Fibroblast of skin of back (primary cell): ENCODE results near the gene GDAP2.

ENCODE experiments used
- DNase-seq: peaks from one replicate; pipeline ENCODE4 v3.0.0-alpha.2; 2013

GDAP2 gene

DNA sequence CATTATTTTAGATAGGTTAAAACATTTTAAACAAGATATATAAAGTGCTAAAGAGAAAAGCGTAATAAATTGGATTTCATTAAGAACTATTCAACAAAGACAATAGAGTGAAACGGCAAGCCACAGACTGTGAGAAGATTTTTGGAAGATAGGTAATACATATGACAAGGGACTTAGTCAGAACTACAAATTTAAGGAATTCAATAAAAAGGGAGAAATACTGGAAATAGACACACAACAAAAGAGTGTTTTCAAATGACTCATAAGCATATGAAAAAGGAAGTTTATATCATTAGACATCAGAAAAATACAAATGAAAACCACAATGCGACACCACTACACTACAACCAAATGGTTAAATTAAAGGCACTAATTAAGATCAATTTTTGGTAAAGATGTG is 90.5 kb downstream of the GDAP2 start:
- peak; percentile 90 for DNase-seq

- DNase-seq = no peak
Measured at GRCh38 chr1:117836069-117836468, 93.4 kb downstream of the GDAP2 start.

DNA sequence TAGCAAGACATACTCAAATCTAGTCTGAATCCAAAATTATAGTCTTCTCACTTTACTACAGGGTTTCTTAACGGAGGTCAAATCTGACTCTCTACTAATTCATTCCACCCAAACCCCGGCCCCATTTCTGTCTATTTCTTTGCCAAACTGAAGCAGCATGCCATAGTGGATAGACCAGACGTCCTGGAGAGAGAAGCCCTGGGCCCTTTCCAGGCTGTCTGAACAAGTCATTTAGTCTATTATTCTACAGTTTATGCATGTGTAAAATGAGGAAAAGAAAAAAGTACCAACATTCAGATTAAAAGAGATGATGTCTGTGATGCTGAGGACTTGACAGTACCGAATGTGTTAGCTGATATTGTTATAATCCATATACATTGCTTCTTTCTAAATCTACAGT is 95.0 kb downstream of the GDAP2 start:
- no peak for DNase-seq

GRCh38 chr1:117832453-117832852 is 97.0 kb downstream of the GDAP2 start:
- DNase-seq = no peak

GRCh38 chr1:117830222-117830621 is 99.2 kb downstream of the GDAP2 start:
- no peak for DNase-seq

DNA sequence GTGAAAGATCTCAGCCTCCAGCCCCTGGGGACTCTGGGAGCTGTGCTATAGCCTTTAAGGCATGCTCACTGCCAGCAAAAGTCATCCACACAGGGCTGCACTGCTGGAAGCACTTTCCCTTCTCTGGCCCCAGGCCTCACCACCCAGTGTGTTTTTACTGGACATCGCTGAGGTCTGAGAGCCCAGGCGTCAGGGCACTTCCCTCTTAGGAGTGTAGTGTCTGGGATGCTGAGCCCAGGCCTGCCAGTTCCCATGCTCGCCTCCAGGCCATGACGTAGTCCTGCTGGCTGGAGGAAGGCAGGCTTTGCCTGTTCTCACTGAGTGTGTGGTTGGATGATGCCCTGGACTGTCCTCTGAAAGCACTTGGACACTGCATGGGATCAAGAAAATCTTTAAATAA is 101.2 kb downstream of the GDAP2 start:
- DNase-seq = peak; percentile 76

DNA sequence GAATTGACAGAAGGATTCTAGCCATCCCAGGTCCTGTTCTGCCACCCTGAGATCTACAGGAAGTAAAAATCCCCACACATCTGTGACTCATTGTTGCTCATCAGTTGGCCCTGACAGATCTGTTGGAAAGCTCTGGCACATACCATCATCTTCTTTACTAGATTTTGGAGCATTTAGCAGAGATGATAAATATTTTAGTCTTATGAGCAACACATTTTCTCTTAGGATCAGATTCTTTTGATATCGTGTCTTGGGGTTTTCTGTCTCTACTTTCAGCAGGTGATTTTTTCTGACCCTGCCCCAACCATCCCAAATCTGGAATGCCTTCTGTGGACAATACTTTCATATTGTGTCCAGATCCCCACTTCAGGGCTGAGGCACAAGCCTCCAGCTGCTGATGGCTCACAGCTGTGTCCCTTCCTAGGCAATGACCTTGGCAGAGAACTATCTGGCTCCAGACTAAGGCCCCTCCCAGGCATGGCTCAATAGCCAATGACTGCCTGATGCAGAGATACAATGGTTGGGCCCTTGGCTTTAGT is 102.8 kb downstream of the GDAP2 start:
- DNase-seq = peak; percentile 96

DNA sequence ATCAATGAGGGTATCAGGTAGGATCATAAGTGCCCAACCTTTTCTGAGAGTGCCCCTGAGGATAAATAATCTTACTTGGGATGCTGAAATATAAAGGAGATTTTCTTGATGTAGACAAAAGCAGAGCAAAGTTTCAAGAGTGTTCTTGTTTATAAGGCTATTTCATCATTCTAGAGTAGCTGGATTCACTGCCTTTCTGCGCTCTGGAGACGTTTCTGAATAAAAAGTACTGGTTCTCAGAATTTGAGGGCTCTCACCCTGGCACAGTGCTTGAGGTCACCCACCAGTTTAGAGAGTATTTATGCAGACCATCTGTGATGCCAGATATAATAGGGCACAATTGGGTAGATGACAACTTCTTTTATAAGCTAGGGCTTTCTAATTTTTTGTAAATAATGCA is 103.3 kb downstream of the GDAP2 start:
- no peak for DNase-seq

DNA sequence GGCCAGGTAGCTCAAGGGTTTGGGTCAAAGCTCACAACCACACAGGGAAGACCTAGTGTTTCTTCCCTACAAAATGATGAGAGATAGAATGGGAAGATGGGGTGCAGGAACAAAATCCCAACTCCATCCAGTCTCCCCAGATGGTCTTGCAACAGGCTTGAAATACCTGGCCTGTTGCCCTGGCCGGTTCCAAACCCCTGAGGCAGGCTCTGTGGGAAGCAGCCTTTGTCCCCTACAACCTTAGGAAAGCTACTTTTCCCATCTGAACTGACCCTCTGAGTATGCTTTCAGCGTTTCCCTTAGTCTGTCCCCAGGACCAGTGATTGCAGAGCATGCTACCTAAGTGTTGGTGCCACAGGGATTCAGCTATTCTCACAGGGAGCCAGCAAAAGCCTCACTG is 104.0 kb downstream of the GDAP2 start:
- DNase-seq = no peak

DNA sequence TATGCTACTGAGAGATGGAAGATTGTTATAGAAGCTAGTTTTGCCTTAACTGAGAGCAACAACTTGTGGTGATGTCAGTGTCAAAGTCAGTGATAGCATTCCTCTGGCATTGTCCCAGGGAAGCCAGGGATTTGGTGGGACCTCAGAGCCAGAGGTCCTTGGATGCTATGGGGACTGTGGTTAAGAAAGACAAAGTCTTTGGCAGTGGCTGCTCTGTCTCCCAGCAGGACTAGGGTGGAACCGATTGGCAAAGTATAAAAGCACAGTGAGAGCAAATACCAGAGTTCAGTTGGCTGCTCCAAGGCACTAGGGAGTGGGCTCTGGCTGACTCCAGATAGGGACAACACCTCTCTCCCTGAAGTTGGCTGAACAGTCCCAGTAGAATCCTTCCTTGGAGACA is 104.8 kb downstream of the GDAP2 start:
- DNase-seq = peak; percentile 87

DNA sequence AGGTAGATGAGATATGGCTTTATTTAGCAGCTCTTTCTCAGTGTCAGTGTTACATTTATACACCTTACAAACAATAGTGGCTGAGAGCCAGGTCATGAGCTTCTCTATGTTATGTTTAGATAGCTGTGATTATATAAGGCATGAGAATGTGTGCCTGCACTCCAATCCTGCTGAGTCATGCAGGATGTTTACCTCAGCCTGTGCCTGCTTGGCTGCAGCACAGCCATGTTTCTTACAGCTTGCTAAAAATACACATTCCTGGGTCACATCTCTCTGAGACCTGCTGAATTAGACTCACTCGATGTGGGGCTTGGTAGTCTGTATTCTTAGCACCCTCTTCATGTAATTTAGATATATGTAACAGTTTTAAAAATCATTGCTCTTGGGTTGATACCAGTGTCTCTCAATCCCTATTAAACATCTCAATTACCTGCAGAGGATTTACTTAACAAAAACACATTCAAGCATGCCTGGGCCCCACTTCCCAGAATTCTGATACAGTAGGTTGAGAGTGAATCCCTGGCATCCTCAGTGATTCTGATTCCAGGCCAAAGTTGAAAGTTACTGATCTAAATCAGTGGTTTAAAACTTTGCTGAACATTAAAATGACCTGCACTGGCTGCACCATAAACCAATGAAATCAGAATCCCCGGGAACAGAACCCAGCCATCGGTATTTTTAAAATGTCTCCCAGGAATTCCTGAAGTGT is 107.5 kb downstream of the GDAP2 start:
- peak; percentile 96 for DNase-seq

- no peak for DNase-seq
Measured at GRCh38 chr1:117821382-117821755, 108.1 kb downstream of the GDAP2 start.

GRCh38 chr1:117820694-117821381 is 108.6 kb downstream of the GDAP2 start:
- no peak for DNase-seq

DNA sequence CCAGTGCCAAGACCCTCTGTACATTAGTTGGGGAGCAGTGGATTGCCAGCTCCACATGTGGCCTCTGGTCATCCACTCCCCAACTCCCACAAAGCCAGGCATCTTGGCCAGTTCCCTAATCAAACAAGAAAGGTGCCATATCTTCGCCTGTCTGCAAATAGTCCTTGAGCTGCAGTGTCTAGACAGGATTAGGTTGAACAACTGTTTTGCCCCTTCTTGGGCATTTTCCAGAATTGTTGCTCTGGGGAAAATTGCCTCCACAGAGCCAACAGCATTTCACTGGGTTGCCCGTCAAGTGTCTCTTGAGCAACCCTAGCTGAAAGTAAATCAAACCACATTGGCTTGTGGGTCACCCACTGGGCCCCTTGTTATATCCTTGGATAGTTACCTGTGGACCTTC is 109.3 kb downstream of the GDAP2 start:
- DNase-seq = no peak

DNA sequence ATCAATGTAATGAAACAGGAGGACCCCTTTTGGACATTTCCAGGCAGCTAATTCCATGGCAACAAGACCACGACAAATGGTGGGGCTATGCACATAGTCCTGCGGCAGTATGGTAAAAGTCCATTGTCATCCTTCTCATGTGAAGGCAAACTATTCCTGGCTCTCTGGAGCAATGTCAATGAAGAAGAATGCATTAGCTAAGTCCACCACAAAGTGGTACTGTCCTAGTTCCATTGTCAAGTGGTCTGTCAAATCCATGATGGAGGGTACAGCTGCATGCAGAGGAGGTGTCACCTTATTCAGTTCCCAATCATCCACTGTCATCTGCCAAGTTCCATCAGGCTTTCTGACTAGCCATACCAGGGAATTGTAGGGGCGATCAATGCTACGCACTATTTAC is 110.1 kb downstream of the GDAP2 start:
- no peak for DNase-seq

- no peak for DNase-seq
Measured at GRCh38 chr1:117818456-117818855, 111.0 kb downstream of the GDAP2 start.

DNA sequence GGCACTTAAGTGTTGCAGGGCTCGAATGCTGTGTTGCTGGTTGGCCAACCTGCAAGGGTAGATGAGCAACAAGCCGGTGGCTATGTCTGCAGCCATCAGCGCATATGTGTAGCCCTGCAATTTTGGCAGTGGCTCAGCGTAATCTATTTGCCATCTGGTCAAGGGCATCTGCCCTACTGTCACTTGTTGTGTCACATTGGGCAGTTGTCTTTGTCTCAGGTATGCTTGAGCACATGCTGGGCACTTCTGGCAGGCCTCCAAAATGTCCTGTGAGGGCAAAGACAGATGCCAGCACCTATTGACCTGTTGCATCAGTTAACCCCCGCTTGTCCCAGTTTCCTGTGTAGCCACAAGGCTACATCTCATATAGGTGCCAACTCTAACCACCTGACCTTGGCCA is 111.8 kb downstream of the GDAP2 start:
- no peak for DNase-seq

DNA sequence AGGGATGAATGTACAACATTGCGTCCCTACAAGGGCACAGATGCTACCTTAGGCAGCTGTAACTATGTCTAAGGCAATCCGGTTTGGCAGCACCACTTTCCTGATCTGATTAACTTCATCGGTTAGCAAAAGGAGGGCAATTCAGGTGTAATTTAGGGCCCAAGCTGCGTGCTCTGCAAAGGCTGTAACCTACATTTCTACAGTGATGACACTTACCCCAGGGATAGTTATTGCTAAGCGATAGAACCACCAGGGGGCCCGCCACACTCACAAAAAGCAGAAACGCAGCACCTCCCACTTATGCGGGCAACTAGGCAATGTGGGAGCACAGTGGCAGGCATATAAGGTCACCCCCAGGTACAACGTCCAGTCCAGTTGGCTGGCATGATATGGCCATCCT is 113.5 kb downstream of the GDAP2 start:
- no peak for DNase-seq

DNA sequence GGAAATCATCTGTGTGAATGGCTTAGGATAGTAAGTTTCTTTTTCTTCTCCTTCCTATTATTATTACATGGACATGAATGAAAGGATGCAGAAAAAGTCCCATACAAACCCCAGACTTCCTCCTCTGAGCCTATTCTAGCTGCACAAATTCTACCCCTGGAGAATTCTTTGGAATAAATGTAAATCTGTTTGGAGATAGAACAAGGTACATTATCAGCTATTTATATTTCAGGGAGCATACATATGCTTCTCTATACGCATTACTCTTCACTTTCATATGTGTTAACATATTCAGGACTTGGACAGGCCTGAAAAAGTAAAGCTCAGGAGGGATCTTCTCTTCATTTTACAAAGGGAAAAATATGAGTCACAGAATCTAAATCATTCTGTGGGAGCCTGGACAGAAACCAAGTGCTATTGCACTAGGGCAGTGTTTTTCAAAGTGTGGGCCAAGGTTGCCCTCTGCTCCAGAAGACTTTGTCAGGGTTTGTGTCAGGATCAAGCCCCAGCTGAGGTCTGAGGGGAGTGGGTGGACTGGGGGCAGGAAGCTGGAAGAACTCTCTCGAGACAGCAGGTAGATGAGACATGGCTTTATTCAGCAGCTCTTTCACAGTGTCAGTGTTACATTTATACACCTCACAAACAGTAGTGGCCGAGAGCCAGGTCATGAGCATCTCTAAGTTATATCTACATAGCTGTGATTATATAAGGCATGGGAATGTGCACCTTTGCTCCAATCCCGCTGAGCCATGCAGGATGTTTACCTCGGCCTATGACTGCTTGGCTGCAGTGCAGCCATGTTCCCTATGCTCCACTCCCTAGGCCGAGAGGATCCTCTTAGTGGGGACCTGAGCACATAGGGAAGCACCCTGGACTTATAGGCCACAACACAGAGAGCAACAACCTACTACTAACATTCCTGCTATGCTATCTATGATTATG is 114.3 kb downstream of the GDAP2 start:
- DNase-seq = peak; percentile 48
